Endothelial cell of umbilical vein (primary cell): ENCODE data around the gene MAP4K3. TPM values are rescaled to one million over a fixed set of nuclear protein-coding genes. Genes with fewer than 3 reads are reported as not detected.
A peak's percentile ranks its signal among the peaks of the same experiment; 100 is the strongest.

Source experiments
- BruUV-seq: library from RNA; stranded (reverse); fragments of 400-500 nt; replicated peaks from 2 replicates; lab custom pipeline; 2021; lab: Mats Ljungman, UMichigan
- CTCF ChIA-PET: fragments of 300-600, 350-600 bp; sonication (Branson Sonifier 250); formaldehyde crosslinking; loops from one replicate; lab custom pipeline; 2021; ENCODE audit warnings: antibody characterized with exemption, inconsistent platforms; lab: Charles Lee
- POLR2A ChIA-PET: fragments of 300-600, 350-600 bp; sonication (Branson Sonifier 250); formaldehyde crosslinking; loops from one replicate; lab custom pipeline; 2021; ENCODE audit warnings: antibody characterized with exemption, inconsistent platforms; lab: Charles Lee
- DNase-seq: peaks from one replicate; pipeline ENCODE4 v3.0.0-alpha.2; 2011; ENCODE audit warnings: low read depth, low spot score
- FAIRE-seq: peaks from 2 replicates; lab custom pipeline; 2011; peaks lifted over from hg19 to GRCh38; lab: Jason Lieb, UNC
- H2AFZ ChIP-seq: 2 replicates; pipeline ENCODE4 v1.6.0; 2012; ENCODE audit warnings: low read depth, low read length, control low read depth, inconsistent platforms
- H3K27ac ChIP-seq: 2 replicates; pipeline ENCODE4 v1.5.1; 2011; ENCODE audit warnings: low read depth, mild to moderate bottlenecking, control low read depth, low read length, moderate library complexity; ENCODE audit not compliant: insufficient read depth
- H3K27me3 ChIP-seq, 2 experiments: 2 replicates each; pipeline versions ENCODE4 v1.6.0 to v1.6.1; 2011; ENCODE audit warnings: low read length in 2 of 2, mixed read lengths in 1 of 2; ENCODE audit not compliant: control insufficient read depth in 2 of 2, insufficient read depth in 2 of 2
- H3K36me3 ChIP-seq, 2 experiments: 2 replicates in 1 of 2; 3 replicates in 1 of 2; pipeline ENCODE4 v1.5.1; 2011; ENCODE audit warnings: low read length in 2 of 2, mild to moderate bottlenecking in 1 of 2, moderate library complexity in 1 of 2; ENCODE audit not compliant: control insufficient read depth in 2 of 2, insufficient read depth in 2 of 2; ENCODE audit errors: extremely low read depth in 1 of 2
- H3K4me1 ChIP-seq: 3 replicates; pipeline ENCODE4 v1.5.1; 2011; ENCODE audit warnings: mild to moderate bottlenecking, low read length; ENCODE audit not compliant: control insufficient read depth, insufficient read depth; ENCODE audit errors: extremely low read depth
- H3K4me2 ChIP-seq: 2 replicates; pipeline ENCODE4 v1.6.1; 2011; ENCODE audit warnings: low read length, control low read depth, mixed read lengths; ENCODE audit not compliant: insufficient read depth
- H3K4me3 ChIP-seq, 3 experiments: fragments of 200-600 bp in 1 of 3; sonication (generic), shearing (Covaris generic) in 1 of 3; replicated peaks in 1 of 3; 2 replicates each; pipeline ENCODE4 v1.5.1; 2011 to 2016; ENCODE audit warnings: control low read depth in 3 of 3, low read length in 3 of 3, mild to moderate bottlenecking in 2 of 3, inconsistent platforms in 1 of 3, low read depth in 1 of 3, moderate library complexity in 1 of 3; ENCODE audit not compliant: insufficient read depth in 1 of 3
- H3K79me2 ChIP-seq: 2 replicates; pipeline ENCODE4 v1.6.0; 2012; ENCODE audit warnings: low read length, inconsistent platforms; ENCODE audit not compliant: control insufficient read depth, insufficient read depth
- H3K9ac ChIP-seq: replicated peaks from 2 replicates; pipeline ENCODE3; 2011; ENCODE audit warnings: low read length, control low read depth; ENCODE audit not compliant: insufficient read depth; ENCODE audit errors: extremely low read depth
- H3K9me1 ChIP-seq: replicated peaks from 3 replicates; pipeline ENCODE4 v1.6.0; 2011; ENCODE audit warnings: mild to moderate bottlenecking, low read length; ENCODE audit not compliant: control insufficient read depth, insufficient read depth; ENCODE audit errors: extremely low read depth
- H3K9me3 ChIP-seq: replicated peaks from 2 replicates; pipeline ENCODE4 v1.5.1; 2012; ENCODE audit warnings: low read length, inconsistent platforms; ENCODE audit not compliant: control insufficient read depth, insufficient read depth
- H4K20me1 ChIP-seq: replicated peaks from 2 replicates; pipeline ENCODE3; 2011; ENCODE audit warnings: mild to moderate bottlenecking, low read length; ENCODE audit not compliant: control insufficient read depth, insufficient read depth; ENCODE audit errors: extremely low read depth
- FOS ChIP-seq: IDR thresholded peaks from 2 replicates; pipeline ENCODE4 v1.6.1; 2011; ENCODE audit warnings: mild to moderate bottlenecking, low read length, moderate library complexity, borderline replicate concordance; ENCODE audit not compliant: insufficient read depth
- MYC ChIP-seq: IDR thresholded peaks from one replicate; pipeline ENCODE4 v1.6.1; 2011; ENCODE audit warnings: mild to moderate bottlenecking, low read depth, low read length
- POLR2A ChIP-seq: IDR thresholded peaks from 2 replicates; pipeline ENCODE4 v1.6.1; 2012; ENCODE audit warnings: low read depth, mild to moderate bottlenecking, control low read depth, low read length
- dilution Hi-C: fragments of 300-500 bp; cut with MboI; formaldehyde crosslinking; loops from one replicate; pipeline ENCODE4 v1.15.0; 2019; ENCODE audit warnings: low sequenced_read_pairs; ENCODE audit not compliant: extremely low pct_ligation_motif_present
- intact Hi-C: fragments of 100-400 bp; cut with micrococcal nuclease; formaldehyde crosslinking; loops from one replicate; pipeline ENCODE4 v1.10.0; 2022
- polyA plus RNA-seq, 4 experiments: library from polyadenylated mRNA; depleted of rRNA in 3 of 4; stranded (reverse) in 3 of 4; unstranded in 1 of 4; fragments of >200 nt; gene quantifications; 2 replicates each; pipeline versions ENCODE4 v1.2.1 to v1.2.3, GENCODE V29; 2011 to 2012; ENCODE audit warnings: missing spikeins in 1 of 4
- total RNA-seq: library from RNA; stranded (reverse); gene quantifications from 2 replicates; pipeline ENCODE4 v1.2.3, GENCODE V29; 2021
- TF ChIP-seq, protein P1 (sequence below): IDR thresholded peaks from 2 replicates; pipeline ENCODE4 v1.6.1; 2011; ENCODE audit not compliant: insufficient read depth, insufficient read length

Gene MAP4K3
- total and polyA plus RNA-seq, 2 donors (not counting 3 experiments of a cell fraction or from before 2014, with no cell fraction given) = 8.0 to 45.9 TPM

DNA sequence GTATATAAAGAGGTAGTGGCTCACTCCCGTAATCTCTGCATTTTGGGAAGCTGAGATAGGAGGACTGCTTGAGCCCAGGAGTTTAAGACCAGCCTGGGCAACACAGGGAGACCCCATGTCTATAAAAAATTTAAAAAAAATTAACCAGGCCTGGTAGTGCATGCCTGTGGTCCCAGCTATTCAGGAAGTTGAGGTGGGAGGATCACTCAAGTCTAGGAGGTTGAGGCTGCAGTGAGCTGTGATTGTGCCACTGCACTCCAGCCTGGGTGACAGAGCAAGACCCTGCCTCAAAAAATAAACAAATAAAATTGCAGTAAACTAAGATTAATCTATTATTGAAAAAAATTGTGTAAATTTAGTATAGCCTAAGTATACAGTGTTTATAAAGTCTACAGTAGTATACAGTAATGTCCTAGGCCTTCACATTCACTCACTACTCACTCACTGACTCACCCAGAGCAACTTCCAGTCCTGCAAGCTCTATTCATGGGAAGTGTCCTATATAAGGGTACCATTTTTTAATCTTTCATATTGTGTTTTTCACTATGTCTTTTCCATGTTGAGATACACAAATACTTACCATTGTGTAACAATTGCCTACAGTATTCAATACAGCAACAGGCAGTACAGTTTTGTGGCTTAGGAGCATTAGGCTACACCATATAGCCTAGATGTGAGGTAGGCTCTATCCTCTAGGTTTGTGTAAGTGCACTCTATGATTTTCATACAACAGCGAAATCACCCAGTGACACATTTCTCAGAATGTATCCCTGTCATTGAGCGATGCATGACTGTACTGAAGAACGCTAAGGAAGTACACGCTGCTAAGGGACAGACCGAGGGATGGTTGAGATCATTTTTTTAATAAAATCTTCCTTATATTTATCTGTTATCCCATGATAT, 10.4 kb upstream of the MAP4K3 start:
- intact Hi-C loops (no loop called here), dilution Hi-C loops (no loop called here)
- DNase-seq (no peak), FAIRE-seq (no peak)
- H3K9me1 ChIP-seq = no peaks in the 10 kb centered on the region
- H3K27me3 ChIP-seq = no peaks in the 10 kb centered on the region
- ChIA-PET POLR2A (no interaction called here), CTCF (interaction anchor here (1.0 kb wide), 2 partner anchors 16 to 18 kb away, joined by 3 read pairs; no protein-coding TSS in a partner anchor)
- H3K4me3 ChIP-seq = no peak overlapping the region
- H3K9ac ChIP-seq = no peak overlapping the region
- H3K36me3 ChIP-seq = no peaks in the 10 kb centered on the region
- H4K20me1 ChIP-seq = no peaks in the 10 kb centered on the region
- no peaks in the 10 kb centered on the region for H3K9me3 ChIP-seq
- no peak overlapping the region for H3K27ac ChIP-seq
- no peak overlapping the region for H2AFZ ChIP-seq
- H3K4me1 ChIP-seq = no peaks in the 10 kb centered on the region
- TF ChIP-seq MYC = no peak
- TF ChIP-seq FOS = peak; percentile 31
- no peak overlapping the region for H3K4me2 ChIP-seq
- no peaks in the 10 kb centered on the region for H3K79me2 ChIP-seq
- no TSS peak for BruUV-seq

DNA sequence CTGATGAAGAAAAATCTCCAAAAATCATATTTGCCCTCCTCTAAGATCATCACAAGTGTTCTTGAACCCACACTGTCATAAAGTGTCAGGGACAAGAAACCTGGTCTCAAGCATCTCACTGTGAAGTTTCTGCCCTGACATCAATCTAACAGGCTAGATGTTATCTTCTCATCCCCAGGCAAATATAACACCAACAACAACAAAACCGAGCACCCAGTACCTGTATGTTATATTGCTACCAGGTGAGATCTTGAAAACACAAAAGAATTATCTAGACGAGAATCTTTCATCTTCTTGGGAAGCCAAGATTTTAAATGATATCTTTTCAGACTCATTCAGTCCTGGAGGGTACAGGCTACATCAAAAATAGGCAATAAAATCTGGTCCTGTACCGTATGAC, 8.8 kb upstream of the MAP4K3 start:
- no peak overlapping the region for H3K27ac ChIP-seq
- no peak overlapping the region for H3K9ac ChIP-seq
- no peaks in the 10 kb centered on the region for H3K36me3 ChIP-seq
- no peak for FAIRE-seq
- H3K79me2 ChIP-seq = no peaks in the 10 kb centered on the region
- POLR2A ChIA-PET = no interaction called here
- no peaks in the 10 kb centered on the region for H3K9me1 ChIP-seq
- H3K9me3 ChIP-seq = no peaks in the 10 kb centered on the region
- no peaks in the 10 kb centered on the region for H3K4me1 ChIP-seq
- intact Hi-C loops (no loop called here), dilution Hi-C loops (no loop called here)
- H2AFZ ChIP-seq = no peak overlapping the region
- H3K27me3 ChIP-seq = no peaks in the 10 kb centered on the region
- BruUV-seq = no TSS peak
- no peak for DNase-seq
- CTCF ChIA-PET = no interaction called here
- TF ChIP-seq, protein P1, sequence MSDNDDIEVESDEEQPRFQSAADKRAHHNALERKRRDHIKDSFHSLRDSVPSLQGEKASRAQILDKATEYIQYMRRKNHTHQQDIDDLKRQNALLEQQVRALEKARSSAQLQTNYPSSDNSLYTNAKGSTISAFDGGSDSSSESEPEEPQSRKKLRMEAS = no peak
- TF ChIP-seq POLR2A = no peak
- TF ChIP-seq FOS = no peak
- H3K4me3 ChIP-seq = no peak overlapping the region
- H3K4me2 ChIP-seq = no peak overlapping the region
- no peaks in the 10 kb centered on the region for H4K20me1 ChIP-seq
